ENCODE measurements around the gene GSN.

GSN gene

DNA sequence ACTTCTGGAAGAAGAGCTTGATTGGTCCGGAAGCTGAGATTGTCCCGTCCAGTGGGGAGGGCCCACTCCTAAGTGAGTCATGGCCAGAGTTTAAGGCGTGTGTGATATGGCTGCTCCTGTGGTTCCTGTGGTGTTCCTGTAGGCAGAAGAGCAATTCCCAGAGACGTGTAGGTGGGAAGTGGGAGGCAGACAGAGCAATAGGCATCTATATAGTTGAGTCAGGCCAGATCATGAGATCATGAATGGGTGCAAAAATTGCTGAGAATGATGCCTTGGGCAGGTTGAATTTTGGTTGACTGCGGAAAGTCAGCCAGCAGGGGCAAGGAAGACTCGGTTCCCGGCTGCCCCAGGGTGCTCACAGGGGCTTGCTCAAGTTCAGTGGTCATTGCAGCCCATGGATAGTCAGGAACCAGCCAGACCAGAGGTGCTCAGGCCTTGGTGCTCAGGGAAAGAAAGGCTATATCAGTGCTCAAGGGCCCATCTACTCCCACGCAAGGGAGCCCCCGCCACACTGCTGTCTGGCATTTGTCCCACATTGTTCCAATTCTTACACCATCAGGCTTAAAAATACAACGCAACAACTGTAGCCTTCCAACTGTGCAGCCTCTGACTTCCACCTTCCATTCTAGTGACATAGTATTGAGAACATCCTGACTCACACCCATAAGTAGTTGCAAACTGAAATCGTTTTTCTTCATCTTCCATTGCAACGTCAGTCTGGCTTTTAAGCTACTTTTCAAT is 21.0 kb upstream of the GSN start:
- Histone ChIP-seq H3K27me3 (ENCODE audit: control insufficient read depth, insufficient read depth, low read length) (no peaks in the 10 kb centered on the region), H3K4me3 (ENCODE audit: low read length) (no peak overlapping the region), H3K9me3 (ENCODE audit: control insufficient read depth, insufficient read depth, low read length) (no peaks in the 10 kb centered on the region), H3K4me1 (ENCODE audit: control insufficient read depth, insufficient read depth, low read length) (no peaks in the 10 kb centered on the region), H3K27ac (ENCODE audit: low read length) (no peak overlapping the region), H3K36me3 (ENCODE audit: control insufficient read depth, insufficient read depth, low read length) (no peaks in the 10 kb centered on the region)
- DNase-seq (ENCODE audit: low read depth, low spot score), result no peak
- no CpG with 5 or more reads among the region's 12 CpGs for WGBS (ENCODE audit: insufficient coverage, insufficient read length)

DNA sequence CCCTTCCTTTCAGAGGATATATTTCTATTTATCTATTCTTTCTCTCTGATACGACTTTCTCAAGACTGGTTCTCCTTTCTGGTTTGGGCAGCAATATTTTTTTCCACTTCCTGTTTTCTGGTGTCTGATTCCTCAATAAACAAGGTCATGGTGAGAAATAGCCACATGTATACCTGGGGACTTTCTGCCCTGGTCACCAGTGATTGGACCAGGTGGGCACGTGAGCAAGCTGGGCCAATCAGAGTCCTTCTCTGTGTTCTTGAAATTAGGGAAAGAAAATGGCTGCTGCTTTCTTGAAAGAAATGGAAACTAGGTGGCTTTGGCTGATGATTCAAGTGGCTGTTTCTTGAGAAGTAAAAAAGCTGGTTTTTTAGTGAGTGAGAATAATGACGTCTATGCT is 18.4 kb upstream of the GSN start:
- Histone ChIP-seq H3K4me1 (ENCODE audit: control insufficient read depth, insufficient read depth, low read length) (peaks cover 2% of the 10 kb centered on the region; the same call in 1 of the 2 replicates), H3K36me3 (ENCODE audit: control insufficient read depth, insufficient read depth, low read length) (no peaks in the 10 kb centered on the region), H3K27me3 (ENCODE audit: control insufficient read depth, insufficient read depth, low read length) (peaks cover 7% of the 10 kb centered on the region; the same call in 1 of the 2 replicates), H3K9me3 (ENCODE audit: control insufficient read depth, insufficient read depth, low read length) (no peaks in the 10 kb centered on the region), H3K4me3 (ENCODE audit: low read length) (no peak overlapping the region), H3K27ac (ENCODE audit: low read length) (no peak overlapping the region)
- DNase-seq (ENCODE audit: low read depth, low spot score), result no peak
- WGBS (ENCODE audit: insufficient coverage, insufficient read length), result no CpG with 5 or more reads among the region's 3 CpGs

DNA sequence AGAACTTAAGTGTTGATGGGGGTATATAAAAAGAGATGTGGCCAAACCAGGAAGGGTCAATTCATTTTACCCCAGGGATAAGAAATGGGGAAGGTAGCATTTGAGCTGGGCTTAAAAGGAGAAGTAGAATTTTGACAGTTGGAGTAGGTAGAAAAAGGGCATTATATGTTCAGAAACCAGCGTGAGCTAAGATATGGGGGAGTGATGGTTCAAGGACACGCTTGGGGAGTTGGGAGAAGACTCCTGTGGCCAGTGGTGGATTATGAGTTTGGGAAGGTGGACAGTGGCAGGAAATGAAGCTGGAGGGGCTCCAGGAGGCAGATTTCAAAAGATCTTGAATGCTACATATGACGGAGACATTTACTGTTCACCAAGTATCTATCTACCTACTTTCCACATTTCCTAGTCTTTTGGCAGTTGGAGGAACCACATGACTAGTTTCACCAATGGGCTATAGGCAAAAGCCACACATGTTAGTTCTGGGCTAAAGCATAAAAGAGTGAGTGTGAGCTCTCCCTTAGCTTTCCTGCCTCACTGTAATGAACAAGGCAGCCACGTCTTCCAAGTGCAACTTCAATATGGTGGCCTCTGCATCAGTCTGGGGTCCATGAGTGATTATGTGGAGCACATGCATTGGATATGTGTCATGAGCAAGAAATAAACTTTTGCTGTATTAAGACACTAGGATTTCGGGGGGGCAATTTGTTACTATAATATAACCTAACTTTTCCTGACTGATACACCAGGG is 15.7 kb upstream of the GSN start:
- Histone ChIP-seq H3K9me3 (ENCODE audit: control insufficient read depth, insufficient read depth, low read length) (no peaks in the 10 kb centered on the region), H3K27ac (ENCODE audit: low read length) (no peak overlapping the region), H3K27me3 (ENCODE audit: control insufficient read depth, insufficient read depth, low read length) (peaks cover 7% of the 10 kb centered on the region; the same call in 1 of the 2 replicates), H3K36me3 (ENCODE audit: control insufficient read depth, insufficient read depth, low read length) (no peaks in the 10 kb centered on the region), H3K4me3 (ENCODE audit: low read length) (no peak overlapping the region), H3K4me1 (ENCODE audit: control insufficient read depth, insufficient read depth, low read length) (peaks cover 2% of the 10 kb centered on the region; the same call in 1 of the 2 replicates)
- no CpG with 5 or more reads among the region's 5 CpGs for WGBS (ENCODE audit: insufficient coverage, insufficient read length)
- no peak for DNase-seq (ENCODE audit: low read depth, low spot score)

DNA sequence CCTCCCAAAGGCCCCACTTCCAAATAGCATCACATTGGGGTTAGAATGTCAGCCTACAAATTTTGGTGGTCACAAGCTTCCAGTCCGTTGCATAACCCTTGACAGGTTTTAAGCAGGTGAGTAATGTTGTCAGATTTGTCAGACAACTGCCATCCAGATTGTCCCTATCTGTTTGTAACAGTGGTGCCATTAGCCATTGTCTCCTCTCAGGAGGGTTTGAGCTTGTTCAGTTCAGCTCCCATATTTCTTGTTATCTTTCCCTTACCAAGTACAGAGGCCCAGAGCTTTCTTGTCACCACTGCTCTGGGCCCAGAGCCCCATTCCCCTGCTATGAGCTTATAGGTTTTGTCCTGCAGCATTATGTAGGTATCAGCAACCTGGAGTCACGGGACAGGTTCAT is 14.8 kb upstream of the GSN start:
- H3K9me3 ChIP-seq (ENCODE audit: control insufficient read depth, insufficient read depth, low read length), result no peaks in the 10 kb centered on the region
- H3K27me3 ChIP-seq (ENCODE audit: control insufficient read depth, insufficient read depth, low read length), result peaks cover 7% of the 10 kb centered on the region; the same call in 1 of the 2 replicates
- DNase-seq (ENCODE audit: low read depth, low spot score), result no peak
- no peaks in the 10 kb centered on the region for H3K36me3 ChIP-seq (ENCODE audit: control insufficient read depth, insufficient read depth, low read length)
- WGBS (ENCODE audit: insufficient coverage, insufficient read length), result no CpG with 5 or more reads among the region's 2 CpGs
- H3K4me1 ChIP-seq (ENCODE audit: control insufficient read depth, insufficient read depth, low read length), result peaks cover 2% of the 10 kb centered on the region; the same call in 1 of the 2 replicates
- H3K27ac ChIP-seq (ENCODE audit: low read length), result no peak overlapping the region
- no peak overlapping the region for H3K4me3 ChIP-seq (ENCODE audit: low read length)

DNA sequence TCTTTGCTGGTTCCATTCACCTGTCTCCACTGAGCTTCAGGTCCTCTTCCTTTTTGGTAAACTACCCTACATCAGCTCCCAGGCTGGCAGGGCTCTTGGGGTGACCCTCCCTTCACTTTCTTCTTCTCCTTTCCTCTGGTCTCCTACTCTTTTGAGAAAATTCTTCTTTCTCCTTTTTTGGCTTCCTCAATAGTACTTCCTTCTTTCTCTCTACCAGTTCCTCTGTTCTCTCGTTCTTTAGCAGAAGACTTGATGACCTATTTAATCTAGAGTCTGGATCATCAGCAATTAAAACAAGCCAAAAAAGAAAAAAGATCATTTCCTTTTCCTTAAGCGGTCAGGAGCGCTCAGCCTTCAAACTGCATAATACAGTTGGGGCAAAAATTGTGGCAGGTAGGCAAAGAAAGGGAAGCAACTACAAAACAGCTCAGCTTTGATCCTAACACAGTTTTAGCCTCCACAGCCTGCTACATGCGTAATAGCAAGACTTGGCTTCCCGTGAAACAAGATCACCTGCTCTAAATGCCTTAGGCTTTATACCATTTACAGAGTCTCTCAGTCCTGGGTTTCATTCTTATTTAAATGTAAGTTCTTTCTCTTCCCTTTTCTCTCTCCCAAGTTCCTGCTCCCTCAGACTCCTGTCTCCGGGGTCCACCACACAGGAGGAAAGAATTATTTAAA is 14.0 kb upstream of the GSN start:
- peaks cover 2% of the 10 kb centered on the region; the same call in 1 of the 2 replicates for H3K4me1 ChIP-seq (ENCODE audit: control insufficient read depth, insufficient read depth, low read length)
- DNase-seq (ENCODE audit: low read depth, low spot score), result no peak
- H3K4me3 ChIP-seq (ENCODE audit: low read length), result no peak overlapping the region
- no CpG with 5 or more reads among the region's 6 CpGs for WGBS (ENCODE audit: insufficient coverage, insufficient read length)
- H3K27ac ChIP-seq (ENCODE audit: low read length), result no peak overlapping the region
- H3K27me3 ChIP-seq (ENCODE audit: control insufficient read depth, insufficient read depth, low read length), result peaks cover 9% of the 10 kb centered on the region; the same call in 1 of the 2 replicates
- H3K36me3 ChIP-seq (ENCODE audit: control insufficient read depth, insufficient read depth, low read length), result no peaks in the 10 kb centered on the region
- H3K9me3 ChIP-seq (ENCODE audit: control insufficient read depth, insufficient read depth, low read length), result no peaks in the 10 kb centered on the region

DNA sequence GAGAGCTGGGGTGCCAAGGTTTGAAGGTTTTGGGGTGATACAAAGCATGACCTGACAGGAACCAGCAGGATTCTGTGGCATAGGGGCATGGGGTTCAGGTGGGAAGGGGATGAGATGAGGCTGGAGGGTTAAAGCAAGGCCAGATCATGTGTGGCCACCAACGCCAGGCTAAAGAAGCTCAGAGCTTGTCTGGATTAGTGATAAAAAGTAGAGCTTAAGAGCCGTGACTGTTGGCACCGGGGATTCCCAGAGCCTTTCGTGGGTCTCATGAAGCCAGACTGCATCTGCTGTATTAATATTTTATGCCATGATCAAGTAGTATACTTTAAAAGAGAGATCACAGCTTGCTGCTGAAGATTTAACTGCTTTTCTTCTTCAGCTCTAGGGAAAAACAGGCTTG is 8.5 kb upstream of the GSN start:
- Histone ChIP-seq H3K27me3 (ENCODE audit: control insufficient read depth, insufficient read depth, low read length) (0 out of 2 replicates have a peak, but pooled peaks cover 2% of the 10 kb centered on the region), H3K27ac (ENCODE audit: low read length) (no peak overlapping the region), H3K4me1 (ENCODE audit: control insufficient read depth, insufficient read depth, low read length) (no peaks in the 10 kb centered on the region), H3K9me3 (ENCODE audit: control insufficient read depth, insufficient read depth, low read length) (no peaks in the 10 kb centered on the region), H3K4me3 (ENCODE audit: low read length) (no peak overlapping the region), H3K36me3 (ENCODE audit: control insufficient read depth, insufficient read depth, low read length) (no peaks in the 10 kb centered on the region)
- WGBS (ENCODE audit: insufficient coverage, insufficient read length), result no CpG with 5 or more reads among the region's 4 CpGs
- no peak for DNase-seq (ENCODE audit: low read depth, low spot score)

DNA sequence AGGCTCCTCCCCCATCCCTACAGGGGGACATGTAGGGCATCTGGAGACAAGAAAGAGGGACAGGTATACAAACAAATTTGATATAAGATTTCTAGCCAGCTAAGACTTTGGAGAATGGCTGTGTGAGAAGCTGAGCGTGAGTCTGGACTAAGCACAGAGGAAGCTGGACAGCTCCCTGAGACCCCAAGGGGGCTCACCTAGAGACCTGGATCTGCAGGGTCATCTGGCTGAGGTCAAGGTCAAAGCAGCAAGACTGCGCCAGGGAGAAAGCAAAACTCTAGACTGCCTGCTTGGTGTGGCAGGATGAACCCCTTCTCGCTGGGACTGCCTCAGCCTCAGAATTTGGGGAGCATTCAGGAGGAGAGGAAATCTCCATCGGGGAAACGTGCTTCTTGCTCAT is 8.0 kb upstream of the GSN start:
- WGBS (ENCODE audit: insufficient coverage, insufficient read length), result no CpG with 5 or more reads among the region's 5 CpGs
- no peaks in the 10 kb centered on the region for H3K4me1 ChIP-seq (ENCODE audit: control insufficient read depth, insufficient read depth, low read length)
- 0 out of 2 replicates have a peak, but pooled peaks cover 2% of the 10 kb centered on the region for H3K27me3 ChIP-seq (ENCODE audit: control insufficient read depth, insufficient read depth, low read length)
- no peak overlapping the region for H3K4me3 ChIP-seq (ENCODE audit: low read length)
- no peaks in the 10 kb centered on the region for H3K9me3 ChIP-seq (ENCODE audit: control insufficient read depth, insufficient read depth, low read length)
- no peaks in the 10 kb centered on the region for H3K36me3 ChIP-seq (ENCODE audit: control insufficient read depth, insufficient read depth, low read length)
- no peak overlapping the region for H3K27ac ChIP-seq (ENCODE audit: low read length)
- no peak for DNase-seq (ENCODE audit: low read depth, low spot score)

DNA sequence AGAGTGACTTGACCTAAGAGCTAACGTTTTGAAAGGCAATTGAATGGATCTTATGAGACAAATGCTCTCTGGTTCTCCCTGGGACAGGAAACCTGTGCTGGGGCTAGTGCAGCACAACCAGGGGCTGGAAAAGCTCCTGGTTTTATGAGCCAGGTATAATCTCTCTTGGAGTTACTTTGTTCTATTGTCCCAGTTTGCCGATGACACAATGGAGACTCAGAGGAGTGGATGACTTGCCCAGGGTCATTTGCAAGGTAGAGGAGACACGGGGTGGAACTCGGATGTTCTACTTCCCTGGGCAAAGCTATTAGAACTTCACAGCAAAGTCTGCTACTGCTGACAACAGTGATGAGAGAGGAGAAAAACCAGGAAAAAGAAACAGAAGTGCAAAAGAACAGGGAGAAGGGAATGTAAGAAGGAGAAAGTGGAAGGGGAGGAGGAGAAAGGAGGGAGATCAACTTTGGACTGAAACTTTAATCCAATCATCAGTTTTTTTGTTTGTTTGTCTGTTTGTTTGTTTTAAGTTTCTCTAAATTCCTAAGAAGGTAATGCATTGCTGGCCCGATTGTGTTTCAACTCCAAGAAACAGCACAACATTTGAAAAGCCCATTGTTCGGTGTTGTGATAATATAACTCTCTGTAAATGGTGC is 7.4 kb upstream of the GSN start:
- no peak overlapping the region for H3K27ac ChIP-seq (ENCODE audit: low read length)
- H3K36me3 ChIP-seq (ENCODE audit: control insufficient read depth, insufficient read depth, low read length), result no peaks in the 10 kb centered on the region
- no peaks in the 10 kb centered on the region for H3K4me1 ChIP-seq (ENCODE audit: control insufficient read depth, insufficient read depth, low read length)
- WGBS (ENCODE audit: insufficient coverage, insufficient read length), result no CpG with 5 or more reads among the region's 6 CpGs
- no peaks in the 10 kb centered on the region for H3K9me3 ChIP-seq (ENCODE audit: control insufficient read depth, insufficient read depth, low read length)
- H3K4me3 ChIP-seq (ENCODE audit: low read length), result no peak overlapping the region
- DNase-seq (ENCODE audit: low read depth, low spot score), result no peak
- peaks cover 2% of the 10 kb centered on the region; the same call in 1 of the 2 replicates for H3K27me3 ChIP-seq (ENCODE audit: control insufficient read depth, insufficient read depth, low read length)

DNA sequence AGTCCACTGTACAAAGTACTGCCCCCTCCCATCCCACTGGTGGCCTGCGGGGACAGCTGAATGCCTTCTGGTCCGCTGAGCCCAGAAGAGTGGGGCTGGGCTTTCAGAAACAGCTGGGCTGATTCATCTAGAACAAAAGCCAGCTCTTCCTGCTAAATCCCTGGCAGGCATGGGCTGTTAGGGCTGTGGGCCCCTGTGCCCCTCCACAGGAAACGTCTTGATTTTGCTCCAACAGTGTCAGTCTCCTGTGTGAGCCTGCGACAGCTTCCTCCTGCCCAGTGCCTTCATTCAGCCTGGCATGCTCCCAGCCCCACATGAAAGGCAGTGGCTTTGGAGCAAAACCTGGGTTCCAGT is 6.9 kb upstream of the GSN start:
- no peaks in the 10 kb centered on the region for H3K4me1 ChIP-seq (ENCODE audit: control insufficient read depth, insufficient read depth, low read length)
- H3K9me3 ChIP-seq (ENCODE audit: control insufficient read depth, insufficient read depth, low read length), result no peaks in the 10 kb centered on the region
- H3K27ac ChIP-seq (ENCODE audit: low read length), result no peak overlapping the region
- H3K36me3 ChIP-seq (ENCODE audit: control insufficient read depth, insufficient read depth, low read length), result no peaks in the 10 kb centered on the region
- H3K4me3 ChIP-seq (ENCODE audit: low read length), result no peak overlapping the region
- no CpG with 5 or more reads among the region's 4 CpGs for WGBS (ENCODE audit: insufficient coverage, insufficient read length)
- peaks cover 2% of the 10 kb centered on the region; the same call in 1 of the 2 replicates for H3K27me3 ChIP-seq (ENCODE audit: control insufficient read depth, insufficient read depth, low read length)
- DNase-seq (ENCODE audit: low read depth, low spot score), result no peak

DNA sequence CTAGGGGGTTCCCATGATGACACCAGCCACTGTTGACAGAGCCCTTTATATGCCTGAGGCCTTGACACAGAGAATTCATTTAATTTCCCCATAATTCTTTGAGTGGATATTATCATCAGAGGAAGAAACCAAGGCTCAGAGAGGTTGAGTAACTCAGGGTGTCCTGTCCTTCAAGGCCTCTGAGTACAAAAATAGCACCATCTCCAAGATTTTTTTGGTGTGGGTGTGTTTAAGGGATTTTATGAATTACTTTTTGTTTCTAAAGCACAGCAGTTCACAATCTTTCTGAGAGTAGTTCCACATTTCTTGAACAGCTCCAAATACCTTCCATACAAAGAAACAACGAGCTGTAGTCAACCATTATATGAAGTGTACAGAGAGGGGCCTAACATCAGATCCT is 6.2 kb upstream of the GSN start:
- Histone ChIP-seq H3K36me3 (ENCODE audit: control insufficient read depth, insufficient read depth, low read length) (no peaks in the 10 kb centered on the region), H3K4me3 (ENCODE audit: low read length) (no peak overlapping the region), H3K9me3 (ENCODE audit: control insufficient read depth, insufficient read depth, low read length) (no peaks in the 10 kb centered on the region), H3K27ac (ENCODE audit: low read length) (no peak overlapping the region), H3K27me3 (ENCODE audit: control insufficient read depth, insufficient read depth, low read length) (peaks cover 2% of the 10 kb centered on the region; the same call in 1 of the 2 replicates), H3K4me1 (ENCODE audit: control insufficient read depth, insufficient read depth, low read length) (no peaks in the 10 kb centered on the region)
- DNase-seq (ENCODE audit: low read depth, low spot score), result no peak
- WGBS (ENCODE audit: insufficient coverage, insufficient read length), result no CpG with 5 or more reads among the region's 1 CpG
